Kidney epithelial cell (primary cell): ENCODE measurements around the gene VWA5B1. TPM values are rescaled to one million over a fixed set of nuclear protein-coding genes. Genes with fewer than 3 reads are reported as not detected.

Experiments
- DNase-seq: peaks from one replicate; pipeline ENCODE4 v3.0.0-alpha.2; 2010; ENCODE audit warnings: low read depth
- H3K27me3 ChIP-seq: 2 replicates; pipeline ENCODE4 v1.6.0; 2011; ENCODE audit warnings: low read length; ENCODE audit not compliant: control insufficient read depth, insufficient read depth
- H3K36me3 ChIP-seq: 2 replicates; pipeline ENCODE4 v1.5.1; 2011; ENCODE audit warnings: low read length; ENCODE audit not compliant: control insufficient read depth, insufficient read depth
- H3K4me3 ChIP-seq: 2 replicates; pipeline ENCODE4 v1.5.1; 2011; ENCODE audit warnings: low read depth, mild to moderate bottlenecking, control low read depth, low read length
- CTCF ChIP-seq: IDR thresholded peaks from 2 replicates; pipeline ENCODE4 v1.5.1; 2011; ENCODE audit warnings: mild to moderate bottlenecking, moderate library complexity, low read length, control low read depth, inconsistent platforms; ENCODE audit not compliant: insufficient read depth, poor library complexity, severe bottlenecking
- total RNA-seq: library from RNA; depleted of rRNA; stranded (reverse); fragments of >200 nt; gene quantifications from 2 replicates; pipeline ENCODE4 v1.2.3, GENCODE V29; 2015

The VWA5B1 gene
- total RNA-seq, result 0.14 TPM in 1 of 2 replicates, not detected in the other

- Histone ChIP-seq H3K27me3 (peaks cover 23% of the 10 kb centered on the region), H3K36me3 (no peaks in the 10 kb centered on the region), H3K4me3 (peak within 1 kb of the TSS; percentile 7)
- TF ChIP-seq CTCF, result no peak
- no peak for DNase-seq
Measured at GRCh38 chr1:20290624-20291597, at the start of gene VWA5B1. VWA5B1 (plus strand) TSS chr1:20290875; CDS start chr1:20310602, 19,727 bp downstream.

GRCh38 chr1:20242890-20243479, 47.7 kb upstream of the VWA5B1 start:
- no peak for TF ChIP-seq CTCF
- no peak for DNase-seq
- Histone ChIP-seq H3K4me3 (no peak overlapping the region), H3K36me3 (no peaks in the 10 kb centered on the region), H3K27me3 (peaks cover 4% of the 10 kb centered on the region)

- TF ChIP-seq CTCF, result no peak
- no peaks in the 10 kb centered on the region for H3K36me3 ChIP-seq
- DNase-seq, result no peak
- no peak overlapping the region for H3K4me3 ChIP-seq
- H3K27me3 ChIP-seq, result peaks cover 4% of the 10 kb centered on the region
Measured at GRCh38 chr1:20248971-20249612, 41.6 kb upstream of the VWA5B1 start.

- peaks cover 2% of the 10 kb centered on the region for H3K27me3 ChIP-seq
- no peaks in the 10 kb centered on the region for H3K36me3 ChIP-seq
- TF ChIP-seq CTCF, result no peak
- DNase-seq, result no peak
- no peak overlapping the region for H3K4me3 ChIP-seq
Measured at GRCh38 chr1:20250340-20250989, 40.2 kb upstream of the VWA5B1 start.

GRCh38 chr1:20252587-20252986, 38.1 kb upstream of the VWA5B1 start:
- no peak for DNase-seq
- Histone ChIP-seq H3K27me3 (peaks cover 2% of the 10 kb centered on the region), H3K36me3 (no peaks in the 10 kb centered on the region), H3K4me3 (no peak overlapping the region)
- TF ChIP-seq CTCF, result no peak
